Measurements from ENCODE around the gene PNPLA8.

Gene PNPLA8

GRCh38 chr7:108434010-108434409, 91.9 kb downstream of the PNPLA8 start:
- no peak for DNase-seq

- no peak for DNase-seq
Measured at GRCh38 chr7:108431099-108431498, 94.8 kb downstream of the PNPLA8 start.

- no peak for DNase-seq
Measured at GRCh38 chr7:108430664-108431063, 95.3 kb downstream of the PNPLA8 start.

- DNase-seq = no peak
Measured at GRCh38 chr7:108427766-108428165, 98.2 kb downstream of the PNPLA8 start.

GRCh38 chr7:108425714-108426275, 100.1 kb downstream of the PNPLA8 start:
- DNase-seq = no peak

- DNase-seq = no peak
Measured at GRCh38 chr7:108424013-108424412, 101.9 kb downstream of the PNPLA8 start.

- DNase-seq = no peak
Measured at GRCh38 chr7:108423089-108423989, 102.6 kb downstream of the PNPLA8 start.

- no peak for DNase-seq
Measured at GRCh38 chr7:108421720-108422331, 104.1 kb downstream of the PNPLA8 start.
